Smooth muscle cell (in vitro differentiated cells): ENCODE data around the gene GRB10. TPM values are rescaled to one million over a fixed set of nuclear protein-coding genes. Genes with fewer than 3 reads are reported as not detected.

ENCODE experiments used
- DNase-seq: peaks from one replicate; lab custom pipeline; 2025; ENCODE audit not compliant: unreplicated experiment; lab: John Stamatoyannopoulos, UW
- H2AFZ ChIP-seq: fragments of 200-600 bp; sonication (generic); 2 replicates; pipeline ENCODE4 v1.6.0; 2016; ENCODE audit warnings: antibody characterized with exemption, low read depth, mild to moderate bottlenecking
- H3F3A ChIP-seq: fragments of 200-600 bp; sonication (generic); 2 replicates; pipeline ENCODE4 v1.6.0; 2017; ENCODE audit warnings: antibody characterized with exemption, low read depth
- H3K27ac ChIP-seq: fragments of 200-600 bp; sonication (generic); 2 replicates; pipeline ENCODE4 v1.5.1; 2016; ENCODE audit warnings: low read depth, mild to moderate bottlenecking
- H3K27me3 ChIP-seq: fragments of 200-600 bp; sonication (generic); 2 replicates; pipeline ENCODE4 v1.6.1; 2016; ENCODE audit warnings: low read depth, mild to moderate bottlenecking
- H3K36me3 ChIP-seq: fragments of 200-600 bp; sonication (generic); 2 replicates; pipeline ENCODE4 v1.5.1; 2016; ENCODE audit warnings: low read depth
- H3K4me1 ChIP-seq: fragments of 200-600 bp; sonication (generic); 2 replicates; pipeline ENCODE4 v1.5.1; 2016; ENCODE audit warnings: low read depth
- H3K4me2 ChIP-seq: fragments of 200-600 bp; sonication (generic); 2 replicates; pipeline ENCODE4 v1.6.0; 2016; ENCODE audit warnings: mild to moderate bottlenecking
- H3K4me3 ChIP-seq: fragments of 200-600 bp; sonication (generic); 2 replicates; pipeline ENCODE4 v1.5.1; 2016; ENCODE audit warnings: mild to moderate bottlenecking
- H3K79me2 ChIP-seq: fragments of 200-600 bp; sonication (generic); 2 replicates; pipeline ENCODE4 v1.6.0; 2016; ENCODE audit warnings: low read depth, mild to moderate bottlenecking
- H3K9ac ChIP-seq: fragments of 200-600 bp; sonication (generic); 2 replicates; pipeline ENCODE4 v1.6.0; 2016; ENCODE audit warnings: low read depth
- H3K9me3 ChIP-seq: fragments of 200-600 bp; sonication (generic); replicated peaks from 2 replicates; pipeline ENCODE4 v1.5.1; 2016; ENCODE audit warnings: low read depth
- H4K20me1 ChIP-seq: fragments of 200-600 bp; sonication (generic); 2 replicates; pipeline ENCODE4 v1.6.0; 2016; ENCODE audit warnings: low read depth
- whole genome bisulfite sequencing: methylation state at CpG from one replicate; pipeline ENCODE4 v1.1.7; 2016; ENCODE audit warnings: low lambda C conversion rate; 5-methylcytosine and 5-hydroxymethylcytosine counted together
- polyA plus RNA-seq: library from polyadenylated mRNA; unstranded; fragments of >200 nt; fragmentation: Nextera tagmentation; extraction: Ambion mirVana; gene quantifications from 2 replicates; pipeline ENCODE4 v1.2.1, GENCODE V29; 2016
- total RNA-seq: library from RNA; depleted of rRNA; stranded (reverse); fragments of >200 nt; gene quantifications from 2 replicates; pipeline ENCODE4 v1.2.3, GENCODE V29; 2014
- TF ChIP-seq, protein P1 (sequence below): fragments of 200-600 bp; sonication (generic); IDR thresholded peaks from 2 replicates; pipeline ENCODE4 v1.5.1; 2017; ENCODE audit warnings: borderline replicate concordance, mild to moderate bottlenecking, antibody characterized with exemption; ENCODE audit not compliant: insufficient read depth, poor library complexity, severe bottlenecking

Gene GRB10
- total and polyA plus RNA-seq, 2 experiments from 2014 or later, result 18.0 to 20.1 TPM

DNA sequence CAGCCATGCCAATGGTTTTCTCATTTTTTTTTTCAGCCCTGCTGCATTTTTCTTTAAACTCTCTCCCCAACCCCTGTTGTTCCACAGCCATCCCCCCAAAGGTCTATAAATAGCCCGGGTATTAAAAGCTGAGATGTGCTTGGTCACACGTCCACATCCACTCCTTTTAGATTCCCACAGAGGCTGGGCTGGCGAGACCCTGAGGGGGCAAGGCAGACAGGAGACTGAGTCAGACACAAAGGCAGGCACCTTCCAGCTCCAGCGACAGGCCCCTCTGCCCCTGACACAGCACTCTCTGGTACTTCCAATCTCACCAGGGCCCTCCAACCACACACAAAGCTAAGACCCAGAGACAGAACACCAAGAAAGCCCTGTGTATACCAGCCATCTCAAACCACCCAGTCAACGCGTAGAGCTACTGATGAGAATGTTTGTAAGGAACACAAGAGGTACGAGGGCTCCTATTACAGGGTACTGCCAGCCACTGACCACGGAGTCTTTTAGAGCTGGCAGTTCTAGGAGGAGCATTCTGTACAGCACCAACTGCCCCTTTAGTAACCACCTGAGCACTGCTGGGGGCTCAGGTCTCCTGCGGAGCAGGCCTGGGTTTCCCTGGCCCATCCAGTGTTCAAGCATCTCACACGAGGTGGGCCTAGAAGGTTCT, 153.3 kb downstream of the GRB10 start:
- H3K9me3 ChIP-seq, result no peaks in the 10 kb centered on the region
- H4K20me1 ChIP-seq, result peaks cover 47% of the 10 kb centered on the region
- no peaks in the 10 kb centered on the region for H3F3A ChIP-seq
- TF ChIP-seq, protein P1, sequence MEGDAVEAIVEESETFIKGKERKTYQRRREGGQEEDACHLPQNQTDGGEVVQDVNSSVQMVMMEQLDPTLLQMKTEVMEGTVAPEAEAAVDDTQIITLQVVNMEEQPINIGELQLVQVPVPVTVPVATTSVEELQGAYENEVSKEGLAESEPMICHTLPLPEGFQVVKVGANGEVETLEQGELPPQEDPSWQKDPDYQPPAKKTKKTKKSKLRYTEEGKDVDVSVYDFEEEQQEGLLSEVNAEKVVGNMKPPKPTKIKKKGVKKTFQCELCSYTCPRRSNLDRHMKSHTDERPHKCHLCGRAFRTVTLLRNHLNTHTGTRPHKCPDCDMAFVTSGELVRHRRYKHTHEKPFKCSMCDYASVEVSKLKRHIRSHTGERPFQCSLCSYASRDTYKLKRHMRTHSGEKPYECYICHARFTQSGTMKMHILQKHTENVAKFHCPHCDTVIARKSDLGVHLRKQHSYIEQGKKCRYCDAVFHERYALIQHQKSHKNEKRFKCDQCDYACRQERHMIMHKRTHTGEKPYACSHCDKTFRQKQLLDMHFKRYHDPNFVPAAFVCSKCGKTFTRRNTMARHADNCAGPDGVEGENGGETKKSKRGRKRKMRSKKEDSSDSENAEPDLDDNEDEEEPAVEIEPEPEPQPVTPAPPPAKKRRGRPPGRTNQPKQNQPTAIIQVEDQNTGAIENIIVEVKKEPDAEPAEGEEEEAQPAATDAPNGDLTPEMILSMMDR, result no peak
- no peak overlapping the region for H3K4me3 ChIP-seq
- no peak overlapping the region for H3K9ac ChIP-seq
- peak overlapping the region; percentile 51 for H3K27ac ChIP-seq
- H3K4me2 ChIP-seq, result peak overlapping the region; percentile 55
- H3K4me1 ChIP-seq, result no peaks in the 10 kb centered on the region
- H2AFZ ChIP-seq, result no peak overlapping the region
- DNase-seq, result no peak
- H3K36me3 ChIP-seq, result no peaks in the 10 kb centered on the region
- WGBS, result 69% methylated on average over 10 of the region's 10 CpGs
- no peaks in the 10 kb centered on the region for H3K27me3 ChIP-seq
- H3K79me2 ChIP-seq, result peaks cover 16% of the 10 kb centered on the region

DNA sequence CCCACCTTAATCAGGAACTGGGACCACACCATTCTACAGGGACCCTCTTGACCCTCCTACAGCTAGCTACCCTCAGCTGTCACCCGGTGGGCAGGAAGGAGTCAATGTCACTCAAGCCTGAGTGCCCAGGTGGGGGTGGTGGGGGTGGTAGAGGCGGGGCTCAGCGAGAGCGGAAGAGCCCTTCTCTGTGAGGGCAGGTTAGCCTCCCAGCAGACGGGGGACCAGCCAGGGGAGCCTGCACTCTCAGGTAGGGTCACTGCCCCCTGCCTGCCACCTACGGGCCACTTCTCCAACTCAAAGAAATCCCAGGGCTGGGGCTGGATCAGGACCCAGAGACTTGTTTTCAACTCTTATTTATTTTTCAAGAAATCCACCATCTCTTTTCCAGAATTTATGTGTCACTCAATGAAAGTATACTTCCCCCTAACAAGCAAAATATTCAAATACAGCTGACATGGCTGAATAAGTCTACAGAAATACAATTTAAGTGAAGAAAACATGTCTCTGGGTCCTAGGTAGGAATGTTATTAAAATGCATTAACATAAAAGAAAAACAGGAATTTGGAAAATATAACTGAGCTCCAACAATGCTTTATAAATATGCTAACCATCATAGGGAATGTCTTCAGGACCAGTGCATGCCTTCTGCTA, 154.1 kb downstream of the GRB10 start:
- Histone ChIP-seq H3K4me1 (no peaks in the 10 kb centered on the region), H3K9me3 (no peaks in the 10 kb centered on the region), H3K79me2 (peaks cover 8% of the 10 kb centered on the region), H3K4me2 (peak overlapping the region; percentile 55), H3K4me3 (no peak overlapping the region), H3F3A (no peaks in the 10 kb centered on the region), H3K27me3 (no peaks in the 10 kb centered on the region), H3K36me3 (no peaks in the 10 kb centered on the region), H3K27ac (peak overlapping the region; percentile 51), H2AFZ (no peak overlapping the region), H4K20me1 (peaks cover 51% of the 10 kb centered on the region), H3K9ac (no peak overlapping the region)
- 61% methylated on average over 5 of the region's 6 CpGs for WGBS
- TF ChIP-seq, protein P1, result no peak
- no peak for DNase-seq

DNA sequence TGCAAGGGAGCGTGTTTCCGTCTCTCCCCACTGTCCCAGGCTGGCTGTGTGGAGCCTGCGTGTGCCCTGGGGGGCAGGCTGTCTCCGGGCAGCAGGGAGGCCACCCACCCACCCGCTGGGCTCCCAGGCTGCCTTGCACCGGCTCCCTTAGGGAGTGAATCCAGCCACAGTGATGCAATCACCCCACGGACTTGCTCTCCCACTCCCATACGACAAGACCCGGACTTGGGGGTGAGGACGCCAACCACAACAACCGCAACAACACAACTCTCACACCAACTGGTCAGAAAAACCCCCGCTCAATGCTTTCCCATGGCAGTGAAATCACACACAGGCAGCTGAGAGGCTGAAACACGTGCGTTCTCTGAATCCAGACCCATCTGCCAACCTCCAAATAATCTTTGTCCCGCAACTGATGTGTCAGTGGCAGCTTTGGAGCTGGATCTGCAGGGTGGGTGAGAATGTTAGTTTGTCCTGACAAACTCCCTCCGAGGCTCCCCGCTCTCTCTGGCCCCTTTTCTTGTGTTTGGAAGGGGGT, 154.8 kb downstream of the GRB10 start:
- H3K36me3 ChIP-seq, result no peaks in the 10 kb centered on the region
- no peaks in the 10 kb centered on the region for H3K9me3 ChIP-seq
- TF ChIP-seq, protein P1, result no peak
- no peak overlapping the region for H3K9ac ChIP-seq
- no peaks in the 10 kb centered on the region for H3K27me3 ChIP-seq
- H3F3A ChIP-seq, result no peaks in the 10 kb centered on the region
- no peaks in the 10 kb centered on the region for H3K4me1 ChIP-seq
- DNase-seq, result no peak
- no peak overlapping the region for H3K27ac ChIP-seq
- H3K4me3 ChIP-seq, result no peak overlapping the region
- H4K20me1 ChIP-seq, result peaks cover 46% of the 10 kb centered on the region
- no peak overlapping the region for H2AFZ ChIP-seq
- no peak overlapping the region for H3K4me2 ChIP-seq
- 72% methylated on average over 15 of the region's 17 CpGs for WGBS
- H3K79me2 ChIP-seq, result peaks cover 7% of the 10 kb centered on the region

DNA sequence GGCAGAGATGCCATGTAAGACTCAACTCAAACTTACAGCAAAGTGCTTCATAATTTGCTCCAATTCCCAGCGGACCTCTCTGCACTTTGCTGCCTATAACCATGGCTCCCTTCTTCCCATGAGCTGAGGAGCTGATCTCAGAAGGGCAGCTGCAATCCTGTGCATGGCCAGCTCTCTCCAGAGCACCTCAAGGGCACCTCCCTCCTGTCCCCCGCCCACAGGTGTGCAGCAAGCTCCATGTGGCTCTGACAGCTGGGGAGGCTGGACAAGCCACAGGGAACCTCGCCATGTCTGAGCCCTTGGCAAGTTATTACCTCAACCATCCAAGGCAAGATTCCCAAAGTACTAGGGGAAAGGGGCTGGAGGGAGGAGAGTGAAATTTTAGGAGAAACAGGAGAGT, 156.4 kb downstream of the GRB10 start:
- Histone ChIP-seq H3K4me2 (no peak overlapping the region), H4K20me1 (peaks cover 38% of the 10 kb centered on the region), H3K27me3 (no peaks in the 10 kb centered on the region), H3K79me2 (no peaks in the 10 kb centered on the region), H3K36me3 (no peaks in the 10 kb centered on the region), H3F3A (no peaks in the 10 kb centered on the region), H2AFZ (no peak overlapping the region), H3K9me3 (no peaks in the 10 kb centered on the region), H3K4me3 (no peak overlapping the region), H3K4me1 (no peaks in the 10 kb centered on the region), H3K27ac (no peak overlapping the region), H3K9ac (no peak overlapping the region)
- TF ChIP-seq, protein P1, result no peak
- WGBS, result 100% methylated on average over 3 of the region's 3 CpGs
- no peak for DNase-seq
